ENCODE results near the gene TMTC2.
"Not testable (repeated sequence)": the region's sequence is repeated elsewhere in the genome, so short reads cannot be mapped to it uniquely, and the experiment has no call there.

The TMTC2 gene

DNA sequence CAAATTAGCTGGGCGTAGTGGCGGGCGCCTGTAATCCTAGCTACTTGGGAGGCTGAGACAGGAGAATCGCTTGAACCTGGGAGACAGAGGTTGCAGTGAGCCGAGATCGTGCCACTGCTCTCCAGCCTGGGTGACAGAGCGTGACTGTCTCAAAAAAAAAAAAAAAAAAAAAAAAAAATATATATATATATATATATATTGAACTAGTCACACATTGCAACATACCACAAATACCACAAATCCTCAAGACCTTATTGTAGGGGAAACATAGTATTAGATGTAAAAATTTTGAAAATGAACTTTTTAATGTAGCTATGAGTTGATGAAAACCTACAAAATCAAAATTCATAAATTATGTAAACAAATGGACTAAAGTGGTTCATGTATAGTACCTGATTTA lies 158.4 kb downstream of the TMTC2 start:
- DNase-seq (ENCODE audit: low spot score) = not testable (repeated sequence)

DNA sequence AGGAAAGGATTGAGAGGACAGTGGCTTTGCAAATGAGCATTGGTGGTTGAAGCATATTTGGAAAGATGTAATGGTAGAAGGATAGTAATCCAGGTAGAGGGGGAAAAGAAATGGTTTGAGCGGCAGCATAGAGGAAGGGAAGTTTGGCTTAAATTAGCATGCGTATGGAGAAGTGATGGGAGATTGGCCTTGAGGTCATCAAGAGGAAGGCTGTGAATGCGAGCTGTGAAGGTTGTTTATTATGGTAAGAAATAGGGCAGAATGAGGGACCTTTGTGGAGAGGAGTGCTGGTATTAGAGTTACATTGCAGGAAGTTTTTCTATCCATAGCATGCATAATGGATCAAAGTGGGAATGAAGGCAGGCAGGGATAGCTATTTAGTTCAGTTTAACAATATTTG lies 162.1 kb downstream of the TMTC2 start:
- no peak for DNase-seq (ENCODE audit: low spot score)

DNA sequence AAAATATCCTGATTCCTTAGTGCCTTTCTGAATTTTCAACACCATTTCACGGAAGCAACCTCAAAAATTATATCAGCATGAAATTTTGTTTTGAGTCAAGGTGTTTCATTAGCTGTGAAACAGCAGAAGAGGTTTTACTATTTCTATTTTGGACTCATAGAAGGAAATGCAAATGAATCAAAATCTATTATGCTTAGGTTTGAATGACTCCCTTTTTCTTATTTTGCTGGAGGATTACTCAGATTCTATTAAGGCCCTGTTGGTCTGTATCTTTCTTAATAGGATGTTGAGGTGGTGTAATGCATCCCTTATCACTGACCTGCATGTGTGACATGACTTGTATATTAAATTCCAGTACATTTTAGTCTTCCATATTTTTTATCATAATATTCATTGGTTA lies 165.8 kb downstream of the TMTC2 start:
- no peak for DNase-seq (ENCODE audit: low spot score)

DNA sequence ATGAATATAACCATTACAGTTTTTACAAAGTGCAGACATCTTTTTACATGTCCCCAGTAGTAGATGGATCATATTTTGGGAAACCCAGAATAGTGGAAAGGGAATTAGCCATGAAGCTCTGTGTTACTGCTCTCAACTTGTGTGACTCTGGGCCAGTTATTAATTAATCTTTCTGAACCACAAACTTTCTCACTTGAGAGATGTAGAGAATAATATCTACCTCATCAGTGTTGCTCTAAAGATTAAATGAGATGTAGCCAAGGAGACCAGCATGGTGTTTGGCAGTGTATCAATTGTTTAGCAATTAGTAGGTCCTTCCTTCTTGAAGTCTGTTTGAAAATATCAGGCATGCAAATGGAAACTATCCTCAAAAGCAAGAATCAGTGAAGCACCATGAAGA lies 169.2 kb downstream of the TMTC2 start:
- DNase-seq (ENCODE audit: low spot score) = no peak

DNA sequence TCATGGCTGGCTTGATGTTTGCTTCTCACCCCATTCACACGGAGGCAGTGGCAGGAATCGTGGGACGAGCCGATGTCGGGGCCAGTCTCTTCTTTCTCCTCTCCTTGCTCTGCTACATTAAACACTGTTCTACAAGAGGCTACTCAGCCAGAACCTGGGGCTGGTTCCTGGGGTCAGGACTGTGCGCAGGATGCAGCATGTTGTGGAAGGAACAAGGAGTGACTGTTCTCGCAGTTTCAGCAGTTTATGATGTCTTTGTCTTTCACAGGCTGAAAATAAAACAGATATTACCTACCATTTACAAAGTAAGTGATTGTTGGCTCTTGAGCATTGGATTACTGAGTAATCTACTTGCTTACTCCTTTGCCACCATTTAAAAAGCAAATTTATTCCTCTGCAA lies 170.6 kb downstream of the TMTC2 start:
- no peak for DNase-seq (ENCODE audit: low spot score)

DNA sequence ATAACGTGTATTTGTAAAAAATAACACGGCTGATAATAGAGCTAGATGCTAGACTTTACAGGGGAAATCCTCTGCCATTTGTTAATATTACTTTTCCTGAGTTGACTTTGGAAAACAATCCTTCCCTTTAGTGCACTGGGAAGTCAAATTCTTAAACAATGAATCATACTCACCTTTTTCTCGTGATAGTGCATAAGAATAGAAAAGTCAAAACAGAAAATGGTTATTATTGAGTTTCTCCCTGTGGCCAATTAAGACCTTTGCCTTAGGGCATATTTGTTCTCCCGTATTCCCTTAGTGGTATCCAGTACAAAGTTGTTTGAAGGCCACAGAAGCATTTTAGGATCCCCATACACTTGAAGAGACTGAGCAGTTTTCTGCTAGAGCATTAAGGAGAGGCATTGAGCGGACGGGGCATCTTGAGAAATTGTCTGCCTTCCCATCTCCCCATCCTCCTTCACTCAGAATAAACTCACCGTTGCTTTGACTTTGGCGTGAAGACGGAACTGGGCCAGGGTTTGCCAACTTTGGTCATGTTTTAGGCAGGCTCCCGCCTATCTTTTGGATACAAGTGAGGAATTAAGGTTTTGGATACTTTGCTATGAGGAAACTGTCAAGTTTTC lies 171.3 kb downstream of the TMTC2 start:
- DNase-seq (ENCODE audit: low spot score) = no peak

DNA sequence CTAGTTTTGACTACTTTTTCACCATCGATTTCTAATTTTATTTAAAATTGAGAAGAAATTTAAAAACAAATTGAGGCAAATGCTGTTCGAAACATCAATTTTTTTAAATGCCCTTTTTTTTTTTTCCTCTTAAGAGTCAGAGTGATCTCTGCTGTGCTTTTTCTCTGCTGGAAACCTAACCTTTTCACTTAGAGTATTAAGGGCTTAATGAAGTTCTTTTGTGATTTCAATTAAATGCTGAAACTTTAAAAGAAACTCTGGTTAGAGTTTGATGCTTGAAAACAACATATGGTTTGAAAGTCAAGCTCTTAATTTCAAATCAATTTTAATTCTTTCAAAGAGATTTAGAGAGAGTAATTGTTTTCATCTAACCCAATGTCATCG lies 171.8 kb downstream of the TMTC2 start:
- DNase-seq (ENCODE audit: low spot score) = no peak

DNA sequence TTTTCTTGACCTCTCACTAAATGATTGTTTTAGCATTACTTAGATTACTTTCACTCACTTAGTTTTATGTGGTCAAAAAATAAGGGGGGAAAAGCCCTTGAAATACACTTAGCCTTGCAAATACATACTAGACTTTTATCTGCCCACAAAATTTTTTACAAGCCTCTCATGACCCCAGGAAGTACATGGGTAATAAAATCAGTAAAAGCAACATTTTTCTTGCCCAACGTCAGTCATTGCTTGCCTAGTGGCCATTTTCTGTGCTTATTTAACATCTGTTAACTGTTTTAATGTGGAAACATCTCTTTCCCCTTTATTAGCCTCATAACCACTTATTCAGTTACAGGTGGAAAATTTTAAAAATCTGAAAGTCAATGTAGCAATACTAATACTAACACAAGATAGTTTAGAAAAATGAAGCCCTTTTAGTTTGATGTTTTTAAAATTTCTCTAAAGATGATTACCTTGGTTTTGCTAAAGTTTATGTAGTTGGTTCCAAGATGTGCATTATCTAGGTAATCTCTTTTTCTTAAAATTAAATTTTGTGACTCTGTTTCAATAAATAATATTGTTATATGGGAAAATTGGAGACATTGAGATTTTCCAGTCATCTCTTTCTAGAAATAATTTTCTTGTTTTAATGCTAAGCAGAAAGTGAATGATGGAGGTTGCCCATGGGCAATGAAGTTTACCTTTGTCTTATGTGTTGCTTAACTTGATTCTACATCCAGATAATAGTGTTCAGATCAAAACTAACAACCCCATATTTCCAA lies 175.5 kb downstream of the TMTC2 start:
- no peak for DNase-seq (ENCODE audit: low spot score)

DNA sequence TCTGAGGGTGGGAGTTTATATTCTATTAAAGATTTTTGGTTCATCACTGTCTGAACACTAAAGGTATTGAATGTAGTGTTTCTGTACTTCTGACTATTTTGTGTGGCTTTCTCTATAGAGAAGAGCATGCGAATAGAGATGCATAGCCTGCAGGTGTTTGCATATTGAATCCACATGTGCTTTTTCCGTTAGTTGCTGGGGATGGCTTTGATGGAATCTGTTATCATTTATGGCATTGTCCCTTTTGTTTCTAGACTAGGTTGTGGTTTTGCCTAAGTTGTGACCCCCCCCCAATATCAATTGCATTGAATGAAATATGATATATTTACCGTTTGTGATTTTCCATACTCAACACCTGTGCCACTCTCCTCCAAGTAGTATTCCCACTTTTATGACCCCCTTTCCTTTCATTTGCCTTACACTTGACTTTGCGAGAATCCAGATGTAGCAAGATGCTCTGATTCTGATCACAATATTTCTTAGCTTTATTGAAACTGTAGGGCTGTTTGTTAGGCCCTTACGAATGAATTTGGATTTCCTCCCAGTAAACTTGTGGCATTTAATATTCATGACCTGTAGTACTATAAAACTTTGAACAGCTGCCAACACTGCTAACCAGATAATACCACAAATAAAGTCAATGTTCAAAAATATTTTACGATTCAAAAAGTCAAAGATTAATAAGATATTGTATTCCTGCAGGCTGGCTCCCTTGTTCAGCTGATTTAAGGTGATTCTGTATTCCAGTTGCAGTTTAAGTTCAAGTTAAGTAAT lies 176.4 kb downstream of the TMTC2 start:
- no peak for DNase-seq (ENCODE audit: low spot score)

DNA sequence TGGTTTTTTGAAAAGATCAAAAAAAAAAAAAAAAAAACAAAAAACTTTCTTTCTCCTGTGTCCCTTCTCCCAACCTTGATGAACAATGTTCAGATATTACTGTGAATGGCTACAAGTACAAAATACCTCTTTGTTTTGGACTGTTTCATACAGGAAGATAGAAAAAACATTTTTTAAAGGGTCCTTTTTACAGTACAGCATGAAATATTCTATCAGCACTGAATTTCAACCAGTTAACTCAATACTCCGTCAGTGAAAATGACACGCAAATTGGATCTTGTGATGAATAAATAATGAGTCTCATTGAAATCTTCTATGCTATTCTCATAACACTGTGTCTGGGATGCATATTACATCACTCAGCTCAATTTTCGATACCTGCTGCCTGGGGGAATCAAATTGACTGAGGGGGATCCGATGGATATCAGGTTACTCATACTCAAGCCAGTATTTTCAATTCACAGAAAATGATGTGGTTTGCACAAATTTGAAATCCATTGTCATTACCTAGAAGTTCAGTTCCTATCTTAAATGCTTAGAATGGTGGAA lies 179.6 kb downstream of the TMTC2 start:
- no peak for DNase-seq (ENCODE audit: low spot score)

DNA sequence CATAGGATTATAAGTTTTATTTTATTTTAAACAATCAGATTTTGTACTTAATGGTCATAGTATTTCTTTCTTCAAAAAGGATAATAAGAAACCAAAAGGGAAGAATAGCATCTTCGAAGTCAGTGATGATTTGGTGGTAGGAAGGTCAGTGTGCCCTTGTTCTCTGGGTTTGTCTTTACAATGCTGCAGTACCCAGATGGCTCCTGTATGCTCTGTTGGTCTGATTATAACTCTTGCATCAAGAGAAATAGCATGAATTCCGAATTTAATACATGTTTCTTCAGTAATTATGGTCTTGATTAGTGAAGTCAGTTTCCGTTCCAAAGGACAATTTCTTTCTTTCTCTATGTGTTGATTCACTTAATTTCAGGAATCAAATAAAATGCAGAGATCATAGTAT lies 180.2 kb downstream of the TMTC2 start:
- DNase-seq (ENCODE audit: low spot score) = no peak

DNA sequence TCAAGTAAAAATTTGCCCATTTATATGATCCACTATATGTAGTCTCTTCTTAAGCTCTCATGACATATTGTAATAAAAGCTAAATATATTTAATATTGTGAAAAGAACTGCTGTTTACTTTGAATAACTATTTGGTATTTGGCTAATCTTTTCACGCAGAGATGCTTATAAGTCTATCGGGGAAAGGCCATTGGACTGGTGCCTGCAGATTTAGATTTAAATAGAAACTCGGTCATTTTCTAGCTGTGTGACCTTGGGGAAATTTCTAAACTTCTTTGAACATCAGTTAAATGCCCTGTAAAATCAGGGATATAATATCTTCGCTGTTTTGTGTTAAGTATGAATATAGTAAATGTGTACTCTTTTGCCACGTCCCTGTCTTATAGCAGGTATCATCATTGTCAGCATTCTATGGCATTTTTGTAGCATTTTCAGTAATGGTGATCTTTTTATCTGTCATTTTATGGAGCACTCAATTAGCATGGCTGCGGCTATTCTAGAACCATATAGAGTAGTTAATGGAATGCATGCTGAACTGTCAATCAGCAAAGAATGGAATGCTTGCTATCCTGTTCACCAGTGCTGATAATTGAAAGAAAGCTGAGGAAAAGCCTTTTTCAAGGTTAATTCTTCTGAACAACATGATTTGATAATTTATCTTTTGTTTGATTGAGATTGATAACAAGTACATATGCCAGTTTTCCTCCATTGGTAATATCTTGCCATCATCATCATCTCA lies 181.2 kb downstream of the TMTC2 start:
- no peak for DNase-seq (ENCODE audit: low spot score)

DNA sequence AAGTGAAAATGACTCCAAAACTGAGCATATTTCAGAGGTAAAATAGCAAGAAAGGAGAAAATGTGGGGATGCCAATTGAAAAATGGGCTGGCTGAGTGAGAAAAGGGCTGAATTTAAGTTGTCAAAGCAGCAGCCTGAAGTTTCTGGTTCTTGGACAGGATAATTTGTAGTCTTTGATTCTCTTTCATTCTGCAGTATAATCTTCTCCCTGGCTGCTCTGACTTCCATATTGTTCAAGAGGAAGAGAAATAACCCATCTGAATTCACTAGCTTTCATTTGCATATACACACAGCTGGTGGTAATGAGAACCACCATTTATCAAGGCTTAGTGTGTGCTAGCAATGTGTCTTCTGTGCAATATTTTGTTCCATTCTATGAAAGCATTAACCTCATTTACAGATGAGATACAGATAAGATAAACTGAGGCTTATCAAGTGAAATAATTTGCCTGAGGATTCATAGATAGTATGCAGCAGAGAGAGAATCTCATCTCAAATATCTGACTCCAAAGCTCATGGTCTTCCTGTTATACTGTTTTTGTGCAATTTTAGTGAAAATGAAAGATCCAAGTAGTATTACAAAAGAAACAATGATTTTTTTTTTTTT lies 184.2 kb downstream of the TMTC2 start:
- DNase-seq (ENCODE audit: low spot score) = no peak

DNA sequence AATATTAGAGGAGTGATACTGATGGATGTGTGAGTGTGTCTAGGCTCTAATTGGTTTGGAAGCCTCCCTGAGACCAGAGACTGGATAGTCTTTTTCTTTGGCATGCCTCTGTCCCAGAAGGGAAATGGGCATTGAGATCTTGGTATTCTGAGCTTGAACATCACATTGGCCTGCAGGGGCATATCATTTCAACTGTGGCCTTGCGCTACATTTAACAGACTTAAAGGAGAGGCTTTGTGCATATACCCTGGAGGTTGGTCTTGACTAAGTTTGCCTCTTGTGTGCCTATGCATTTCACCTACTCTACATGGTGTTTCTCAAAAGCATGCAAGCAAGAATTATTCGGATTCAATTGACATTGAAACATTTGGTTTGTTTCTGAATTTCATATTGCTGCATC lies 185.4 kb downstream of the TMTC2 start:
- no peak for DNase-seq (ENCODE audit: low spot score)

DNA sequence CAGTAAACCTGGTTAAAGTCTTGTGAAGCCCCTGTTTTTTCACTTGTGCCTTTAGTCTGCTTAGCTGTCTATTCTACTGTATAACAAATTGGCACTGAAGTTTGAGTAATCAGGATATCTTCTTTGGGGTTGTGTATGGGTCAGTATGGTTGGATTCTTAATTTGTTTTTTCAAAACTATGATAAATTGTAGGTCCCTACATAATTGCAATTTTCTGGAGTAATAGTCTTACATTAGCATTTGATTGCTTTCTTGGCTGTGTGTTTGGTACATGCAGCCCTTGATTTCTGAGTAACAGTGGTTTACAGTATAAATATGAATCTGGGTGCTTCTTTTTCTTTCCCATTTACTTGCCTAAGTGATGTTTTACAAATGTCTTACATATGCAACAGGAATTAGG lies 186.6 kb downstream of the TMTC2 start:
- no peak for DNase-seq (ENCODE audit: low spot score)

DNA sequence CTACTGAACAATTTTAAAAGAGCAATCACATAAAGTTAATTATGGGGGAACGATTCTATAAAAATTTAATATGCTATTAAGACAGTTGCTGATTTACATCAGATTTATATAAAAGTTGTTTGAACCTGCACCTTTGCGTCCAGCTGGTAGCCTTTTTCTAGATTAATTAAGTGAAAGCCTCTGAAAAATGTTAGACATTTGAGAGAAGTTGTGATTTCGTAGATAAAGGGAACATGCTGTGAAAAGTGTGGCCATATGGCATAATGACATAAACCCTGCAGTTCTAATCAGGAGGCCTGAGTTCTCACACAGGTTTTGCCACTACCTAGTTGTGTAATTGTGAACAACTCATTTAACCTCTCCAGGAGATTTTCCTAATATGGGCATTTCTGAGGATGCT lies 187.2 kb downstream of the TMTC2 start:
- DNase-seq (ENCODE audit: low spot score) = no peak

DNA sequence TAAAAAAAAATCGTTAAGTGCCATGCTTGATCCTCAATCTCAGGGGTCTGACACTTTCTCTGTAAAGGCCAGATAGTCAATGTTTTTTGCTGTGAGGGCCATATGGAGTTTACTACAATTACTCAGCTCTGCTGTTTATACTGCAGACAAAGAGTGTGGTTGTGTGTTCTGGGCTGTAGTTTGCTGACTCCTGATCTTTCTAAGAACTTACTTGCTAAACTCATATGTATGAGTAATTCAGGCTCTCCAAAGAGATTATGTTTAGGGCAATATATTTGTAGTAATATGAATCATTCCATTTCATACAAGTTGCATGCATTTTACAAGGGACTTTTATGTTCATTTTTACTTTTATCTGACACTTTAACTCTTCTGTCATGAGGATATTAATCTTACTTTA lies 188.2 kb downstream of the TMTC2 start:
- DNase-seq (ENCODE audit: low spot score) = no peak

DNA sequence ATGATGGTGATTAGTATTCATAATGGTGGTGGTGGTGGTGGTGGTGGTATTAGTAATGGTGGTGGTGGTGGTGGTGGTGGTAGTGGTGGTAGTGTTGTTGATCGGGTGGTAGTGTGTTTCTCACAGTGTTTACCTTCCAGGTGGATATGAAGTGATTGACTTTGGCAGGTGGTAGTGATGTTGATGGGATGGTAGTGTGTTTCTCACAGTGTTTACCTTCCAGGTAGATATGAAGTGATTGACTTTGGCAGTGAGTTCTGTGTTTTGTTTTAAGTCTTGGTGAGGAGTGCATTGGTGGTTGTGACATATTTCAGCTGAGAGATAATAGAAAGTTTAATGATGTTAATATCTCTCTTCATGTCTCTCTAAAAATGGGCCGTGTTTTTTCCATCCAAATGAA lies 189.4 kb downstream of the TMTC2 start:
- DNase-seq (ENCODE audit: low spot score) = no peak

DNA sequence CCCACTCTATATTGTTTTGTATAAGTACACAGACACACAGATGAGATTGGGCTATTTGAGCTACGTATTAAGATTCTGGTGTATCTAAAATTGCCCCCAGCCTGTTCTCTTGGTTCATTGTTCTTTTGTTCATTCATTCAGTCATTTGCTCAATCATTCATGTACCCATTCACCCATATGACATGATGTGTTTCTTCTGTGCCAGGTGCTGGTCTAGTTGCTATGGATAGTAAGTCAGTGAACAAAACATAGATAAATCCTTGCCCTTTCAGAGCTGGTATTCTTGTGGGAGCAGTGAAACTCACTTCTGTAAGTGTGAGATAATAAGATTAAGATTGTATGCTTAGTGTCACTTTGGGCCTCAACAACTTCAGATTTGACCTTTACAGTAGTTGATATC lies 191.3 kb downstream of the TMTC2 start:
- DNase-seq (ENCODE audit: low spot score) = no peak

DNA sequence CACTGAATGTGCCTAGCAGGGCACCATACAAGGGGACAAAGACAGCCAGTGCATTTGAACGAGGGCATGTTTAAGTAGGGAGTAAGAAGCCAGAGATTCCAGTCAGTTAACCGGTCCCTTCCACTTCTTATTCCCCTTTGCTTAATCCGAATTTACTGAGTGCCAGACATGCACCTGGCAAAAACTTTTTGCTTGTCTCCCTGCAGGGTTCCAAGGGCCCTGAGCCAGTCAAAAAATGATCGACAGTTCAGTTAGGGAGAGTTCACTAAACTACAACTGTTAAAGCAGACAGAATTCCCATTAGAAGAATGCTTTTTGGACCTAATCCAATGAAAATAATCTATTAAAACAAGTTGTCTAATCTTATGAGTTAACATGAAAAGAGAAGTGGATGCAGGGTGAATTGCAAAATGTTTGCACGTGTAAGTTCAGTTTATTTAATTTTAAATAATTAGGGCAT lies 193.8 kb downstream of the TMTC2 start:
- no peak for DNase-seq (ENCODE audit: low spot score)
